Posterior cingulate gyrus (tissue), 11 donors: ENCODE data around the gene GABARAPL2.

ENCODE experiments used
- DNase-seq, 10 donors: peaks; one replicate each; pipeline versions ENCODE4 v3.0.0 to v3.0.0-alpha.2; 2020 to 2021; ENCODE audit warnings: mixed read lengths in 3 of 10
- intact Hi-C: fragments of 100-400 bp; cut with DNase I; formaldehyde crosslinking; loops from one replicate; pipeline ENCODE4 v1.15.1; 2023

The GABARAPL2 gene

GRCh38 chr16:75550211-75550662 is 15.9 kb upstream of the GABARAPL2 start:
- peak in 5 of 10 donors; percentile 33 to 89 (median 37) for DNase-seq
- intact Hi-C loops = loop anchor here (2.0 kb wide), 1 partner anchor 79 kb away; no protein-coding TSS in a partner anchor

DNA sequence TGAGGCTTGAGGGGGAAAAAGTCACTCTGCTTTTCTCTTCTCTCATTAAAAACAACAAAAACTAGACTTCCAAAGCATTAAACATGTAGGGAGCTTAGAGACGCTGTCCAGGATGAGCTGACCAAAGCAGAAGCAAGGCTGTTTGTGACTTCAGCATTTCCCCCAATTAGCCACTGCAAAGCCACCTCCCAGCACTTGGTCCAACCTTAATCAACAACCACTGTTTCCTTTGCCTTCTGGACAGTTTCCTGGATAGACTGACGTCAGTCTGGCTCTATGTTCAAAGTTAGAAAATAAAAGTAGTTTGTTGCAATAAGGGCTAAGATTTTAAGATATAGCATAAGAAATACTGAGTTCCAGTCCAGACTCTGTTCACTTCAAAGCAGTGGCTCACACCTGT is 13.2 kb upstream of the GABARAPL2 start:
- DNase-seq = no peak
- intact Hi-C loops = no loop called here

GRCh38 chr16:75555213-75555706 is 10.9 kb upstream of the GABARAPL2 start:
- peak; percentile 79 to 98 (median 90) for DNase-seq
- intact Hi-C loops = loop anchor here (5.0 kb wide), 1 partner anchor 67 kb away; the partner anchor contains the start of gene ADAT1

DNA sequence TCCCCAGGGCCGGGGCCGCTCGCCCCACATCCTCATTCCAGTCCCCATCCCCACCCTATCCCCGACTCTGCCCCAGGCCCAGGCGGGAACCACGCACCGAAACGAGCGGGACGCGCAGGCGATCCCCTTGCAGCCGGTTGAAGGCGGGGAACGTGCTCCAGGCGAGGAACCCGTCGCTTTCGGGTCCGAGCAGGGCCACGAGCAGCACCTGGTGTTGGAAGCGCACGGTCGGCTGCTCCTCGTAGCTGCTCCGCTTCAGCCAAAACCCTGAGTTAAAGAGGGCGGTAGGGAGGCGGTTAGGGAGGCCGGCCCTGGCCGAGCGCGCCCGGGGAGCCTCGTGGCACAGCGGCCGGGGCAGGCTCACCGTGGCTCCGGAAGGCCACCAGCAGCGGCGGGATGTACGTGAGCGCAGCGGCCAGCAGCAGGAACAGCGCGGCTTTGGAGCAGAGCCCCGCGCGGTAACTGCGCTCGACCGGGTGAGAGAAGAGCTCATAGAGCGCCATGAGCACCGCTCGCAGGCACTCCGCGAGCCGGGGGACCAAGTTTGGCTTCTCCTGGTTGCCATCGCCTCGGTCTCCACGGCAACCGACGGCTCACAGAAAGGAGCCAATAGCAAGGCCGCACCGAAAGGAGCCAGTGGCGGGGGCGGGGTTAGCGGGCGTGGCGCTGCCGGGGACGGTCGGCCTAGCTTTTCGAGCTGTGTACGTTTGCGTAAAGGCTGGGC is 10.3 kb upstream of the GABARAPL2 start, which contains the start of gene TMEM231:
Gene TMEM231 (minus strand): TSS at position 546 of the 724 bp plus-strand sequence. CDS start 43 bp downstream, at position 503.
- intact Hi-C loops = loop anchor here (5.0 kb wide), 1 partner anchor 66 kb away; the partner anchor contains the start of gene ADAT1
- DNase-seq = peak; percentile 97 to 99 (median 98)

- intact Hi-C loops = loop anchor here (5.0 kb wide), 1 partner anchor 66 kb away; the partner anchor contains the start of gene ADAT1
- DNase-seq = no peak
These were observed 9.7 kb upstream of the GABARAPL2 start for GRCh38 chr16:75556431-75556950.

GRCh38 chr16:75558846-75559401 is 7.3 kb upstream of the GABARAPL2 start:
- intact Hi-C loops = loop anchor here (5.0 kb wide), 1 partner anchor 63 kb away; the partner anchor contains the start of gene ADAT1
- DNase-seq = no peak

DNA sequence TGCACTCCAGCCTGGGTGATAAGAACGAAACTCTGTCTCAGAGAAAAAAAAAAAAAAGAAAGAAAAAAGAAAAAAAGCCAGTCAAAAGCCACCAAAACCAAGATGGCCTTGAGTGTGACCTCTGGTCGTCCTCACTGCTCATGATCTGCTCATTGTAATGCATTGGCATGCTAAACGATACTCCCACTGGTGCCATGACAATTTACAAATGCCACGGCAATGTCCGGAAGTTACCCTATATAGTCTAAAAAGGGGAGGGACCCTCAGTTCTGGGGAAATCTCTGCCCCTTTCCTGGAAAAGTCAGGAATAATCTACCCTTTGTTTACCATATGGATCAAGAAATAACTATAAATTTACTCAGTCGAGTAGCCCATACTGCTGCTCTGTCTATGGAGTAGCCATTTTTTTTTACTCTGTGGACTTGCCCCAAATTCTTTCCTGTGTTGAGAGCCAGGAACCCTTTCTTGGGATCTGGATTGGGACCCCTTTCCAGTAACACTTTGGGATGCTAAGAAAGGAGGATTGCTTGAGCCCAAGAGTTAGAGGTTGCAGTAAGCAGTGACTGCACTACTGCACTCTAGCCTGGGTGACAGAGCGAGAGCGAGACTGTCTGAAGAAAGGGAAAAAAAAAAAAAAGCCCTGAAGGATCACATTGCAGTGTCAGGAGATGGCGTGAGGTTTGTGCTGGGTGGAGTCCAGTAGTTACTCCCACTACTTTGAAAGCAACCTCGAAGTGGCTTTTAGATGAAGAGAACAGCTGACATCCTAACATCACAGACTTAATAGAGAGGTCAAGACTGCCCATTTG is 6.4 kb upstream of the GABARAPL2 start:
- intact Hi-C loops = loop anchor here (5.0 kb wide), 1 partner anchor 63 kb away; the partner anchor contains the start of gene ADAT1

DNA sequence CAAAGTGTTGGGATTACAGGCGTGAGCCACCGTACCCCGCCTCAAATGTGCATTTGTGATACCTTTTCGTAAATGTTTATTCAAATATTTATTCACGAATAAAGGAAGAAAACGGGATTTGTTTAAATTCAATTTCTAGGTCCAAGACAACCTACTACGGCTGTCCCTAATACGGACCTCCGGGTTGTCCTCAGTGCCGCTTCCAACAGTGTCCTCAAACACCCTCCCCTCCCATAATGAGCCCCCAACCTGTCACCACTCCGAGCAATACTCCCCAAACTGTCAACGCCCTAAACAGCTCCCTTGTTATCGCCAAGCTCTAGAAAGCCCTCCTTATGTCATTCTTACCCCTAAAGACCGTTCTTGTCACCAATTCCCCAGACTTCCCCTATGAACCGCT is 539 bp upstream of the GABARAPL2 start:
- DNase-seq = no peak
- intact Hi-C loops = loop anchor here (5.0 kb wide), 1 partner anchor 197 kb away; no protein-coding TSS in a partner anchor

More for the DNA sequence above, 6.4 kb upstream of the GABARAPL2 start:
- no peak for DNase-seq

- DNase-seq = no peak
- intact Hi-C loops = loop anchor here (5.0 kb wide), 1 partner anchor 195 kb away; no protein-coding TSS in a partner anchor
These were observed 628 bp downstream of the GABARAPL2 start for GRCh38 chr16:75566758-75567255.

- intact Hi-C loops = loop anchor here (5.0 kb wide), 1 partner anchor 194 kb away; no protein-coding TSS in a partner anchor
- DNase-seq = no peak
These were observed 1.7 kb downstream of the GABARAPL2 start for GRCh38 chr16:75567911-75568310.

DNA sequence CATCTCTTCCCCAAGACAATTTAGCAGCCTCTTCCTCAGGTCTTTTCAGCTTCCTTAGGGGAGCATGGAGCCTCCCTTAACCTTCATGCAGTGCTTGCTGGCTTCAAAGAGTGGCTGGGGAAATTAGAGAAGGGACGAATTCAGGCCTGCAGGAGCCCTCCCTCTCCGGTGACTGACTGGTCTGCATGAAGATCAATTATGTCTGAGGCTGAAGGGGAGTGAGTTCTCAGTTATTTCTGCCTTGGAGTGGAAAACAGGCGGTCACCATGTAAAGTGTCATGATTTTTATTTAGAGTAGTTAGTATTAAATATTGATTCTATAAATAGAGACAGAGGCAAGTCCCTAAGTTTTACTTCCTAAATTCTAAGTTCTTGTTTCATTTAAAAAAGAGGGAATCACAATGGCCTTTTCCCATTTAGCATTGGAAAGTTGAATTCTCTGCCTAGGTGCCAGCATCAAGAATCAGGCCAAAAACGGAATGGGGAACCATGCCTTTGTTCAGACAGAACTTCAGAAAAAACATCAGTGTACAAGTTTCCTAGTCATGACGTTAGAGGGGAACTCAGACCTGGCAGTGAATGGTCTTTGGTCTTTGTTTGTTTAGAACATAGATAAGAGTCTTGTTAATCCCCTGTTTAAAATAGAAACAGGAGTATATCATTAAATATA is 4.4 kb downstream of the GABARAPL2 start:
- intact Hi-C loops = no loop called here

GRCh38 chr16:75572864-75573542 is 6.8 kb downstream of the GABARAPL2 start:
- intact Hi-C loops = no loop called here
- DNase-seq = no peak

More for the DNA sequence above, 4.4 kb downstream of the GABARAPL2 start:
- DNase-seq = no peak

DNA sequence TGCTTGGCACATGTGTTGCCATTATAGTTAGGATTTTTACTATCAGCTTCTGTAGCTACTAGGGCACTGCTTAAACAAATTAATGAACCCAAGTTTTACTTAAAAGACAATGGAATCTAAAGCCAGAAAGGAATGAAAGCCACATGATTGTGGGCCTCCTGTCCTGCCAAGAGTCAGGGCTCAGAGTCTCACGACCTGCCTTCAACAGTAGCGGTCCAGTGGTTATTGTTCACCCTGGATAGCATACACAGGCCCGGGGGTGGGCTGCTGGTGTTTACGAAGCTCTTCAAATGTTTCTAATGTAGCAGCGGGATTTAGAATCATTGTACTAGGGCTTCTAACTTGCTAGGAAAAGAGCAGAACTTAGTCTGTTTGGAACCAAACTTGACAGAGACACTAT is 7.8 kb downstream of the GABARAPL2 start:
- DNase-seq = no peak
- intact Hi-C loops = no loop called here

GRCh38 chr16:75575958-75576357 is 9.8 kb downstream of the GABARAPL2 start:
- DNase-seq = no peak
- intact Hi-C loops = no loop called here

DNA sequence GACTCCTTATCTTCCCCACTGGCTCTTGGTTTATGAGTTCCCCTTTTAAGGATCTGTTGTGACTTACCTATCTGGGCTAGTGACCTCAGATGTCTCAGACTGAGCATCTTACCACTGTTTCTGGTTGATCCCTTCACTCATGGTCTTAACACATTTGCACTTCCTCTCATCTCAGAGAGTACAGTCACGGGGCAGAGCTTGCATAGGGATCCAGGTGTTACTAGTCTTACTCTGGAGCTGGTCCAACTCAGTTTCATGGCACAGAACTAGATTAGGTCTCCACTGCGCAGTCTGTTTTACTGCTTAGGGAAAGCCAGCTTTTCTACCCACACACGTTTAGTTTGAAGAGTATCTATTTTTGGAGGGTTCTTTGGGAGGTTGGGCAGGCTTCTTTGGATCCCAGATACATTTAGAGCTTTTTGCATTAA is 10.2 kb downstream of the GABARAPL2 start:
- intact Hi-C loops = no loop called here
- peak in 1 of 10 donors; percentile 7 for DNase-seq

GRCh38 chr16:75578212-75578611 is 12.0 kb downstream of the GABARAPL2 start:
- intact Hi-C loops = no loop called here
- no peak for DNase-seq

DNA sequence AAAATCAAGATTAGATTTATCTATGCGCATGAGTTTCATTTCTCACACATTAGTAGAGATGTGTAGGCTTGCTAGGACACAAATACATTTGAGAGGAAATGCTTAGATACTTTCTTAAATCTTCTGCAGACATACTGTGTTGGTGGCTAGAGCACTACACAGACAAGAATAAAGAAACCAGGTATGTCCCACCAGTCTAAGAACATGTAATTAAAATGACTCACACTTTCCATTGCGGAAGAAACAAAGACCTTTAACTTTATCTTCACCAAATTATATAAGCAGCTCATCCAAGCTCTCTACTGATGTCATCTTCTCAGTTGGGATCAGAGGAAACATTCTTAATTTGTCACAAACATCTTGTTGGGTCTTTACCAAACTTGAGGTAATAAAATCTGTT is 12.5 kb downstream of the GABARAPL2 start:
- intact Hi-C loops = no loop called here
- DNase-seq = no peak

DNA sequence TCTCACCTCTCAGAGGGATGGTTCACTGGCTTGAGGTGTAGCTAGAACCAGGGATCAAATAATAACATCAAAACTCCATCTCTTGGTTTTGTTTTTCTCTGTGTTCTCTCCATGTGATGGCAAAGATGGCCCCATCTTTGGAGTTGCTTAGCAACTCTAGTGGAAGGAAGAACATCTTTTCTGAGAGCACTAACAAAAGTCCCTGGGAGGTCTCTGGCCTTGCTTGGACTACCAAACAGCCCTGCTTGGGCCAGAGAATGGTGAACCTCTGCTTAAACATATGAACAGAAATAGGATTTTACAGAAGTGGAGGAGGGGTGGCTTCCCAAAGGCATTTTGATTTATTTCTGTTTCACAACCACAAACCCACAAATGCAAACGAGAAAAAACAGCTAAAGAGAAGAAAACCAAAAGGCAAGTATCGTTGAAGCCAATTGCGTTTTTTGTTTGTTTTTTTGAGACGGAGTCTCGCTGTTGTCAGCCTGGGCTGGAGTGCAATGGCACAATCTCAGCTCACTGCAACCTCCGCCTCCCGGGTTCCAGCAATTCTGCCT is 13.2 kb downstream of the GABARAPL2 start:
- intact Hi-C loops = no loop called here
- no peak for DNase-seq
